Muscle layer of colon (tissue), 2 donors: ENCODE measurements around the gene SEPTIN12.

ENCODE experiments used
- H3K27ac ChIP-seq: one replicate; pipeline ENCODE4 v1.7.0; 2013; ENCODE audit warnings: low read depth, mild to moderate bottlenecking, low read length, moderate library complexity
- H3K27me3 ChIP-seq, 2 donors: one replicate each; pipeline ENCODE4 v1.7.0; 2013; ENCODE audit warnings: low read length in 2 of 2, mild to moderate bottlenecking in 2 of 2; ENCODE audit not compliant: insufficient read depth in 2 of 2, control insufficient read depth in 1 of 2
- H3K36me3 ChIP-seq: one replicate; pipeline ENCODE4 v1.7.0; 2013; ENCODE audit warnings: mild to moderate bottlenecking, low read length; ENCODE audit not compliant: insufficient read depth
- H3K4me1 ChIP-seq: one replicate; pipeline ENCODE4 v1.7.0; 2013; ENCODE audit warnings: mild to moderate bottlenecking, low read length; ENCODE audit not compliant: insufficient read depth
- H3K4me3 ChIP-seq, 2 donors: one replicate each; pipeline ENCODE4 v1.7.0; 2013; ENCODE audit warnings: low read length in 2 of 2, low read depth in 1 of 2, mild to moderate bottlenecking in 1 of 2, moderate library complexity in 1 of 2
- H3K9ac ChIP-seq: one replicate; pipeline ENCODE4 v1.7.0; 2013; ENCODE audit warnings: low read length
- H3K9me3 ChIP-seq: one replicate; pipeline ENCODE4 v1.7.0; 2013; ENCODE audit warnings: mild to moderate bottlenecking, low read length
- donor health status: abdominal sarcoma.
- donor health status: Adenocarcinoma of cecum.

SEPTIN12 gene

GRCh38 chr16:4787627-4788482 is at the start of gene SEPTIN12:
SEPTIN12 (minus strand) TSS chr16:4788345; CDS start chr16:4787645, 700 bp downstream.
- no peak within 1 kb of the TSS for H3K9ac ChIP-seq
- H3K27me3 ChIP-seq: no peaks in the 10 kb centered on the region
- no peak within 1 kb of the TSS for H3K4me3 ChIP-seq
- no peaks in the 10 kb centered on the region for H3K4me1 ChIP-seq
- no peaks in the 10 kb centered on the region for H3K36me3 ChIP-seq
- H3K27ac ChIP-seq: no peak within 1 kb of the TSS
- no peaks in the 10 kb centered on the region for H3K9me3 ChIP-seq

GRCh38 chr16:4836727-4837126 is 48.6 kb upstream of the SEPTIN12 start:
- no peak overlapping the region for H3K4me3 ChIP-seq
- H3K36me3 ChIP-seq: peaks cover 77% of the 10 kb centered on the region
- no peak overlapping the region for H3K27ac ChIP-seq
- no peaks in the 10 kb centered on the region for H3K27me3 ChIP-seq
- no peaks in the 10 kb centered on the region for H3K4me1 ChIP-seq
- H3K9me3 ChIP-seq: no peaks in the 10 kb centered on the region
- H3K9ac ChIP-seq: no peak overlapping the region

- H3K9me3 ChIP-seq: no peaks in the 10 kb centered on the region
- no peaks in the 10 kb centered on the region for H3K27me3 ChIP-seq
- no peak overlapping the region for H3K4me3 ChIP-seq
- no peaks in the 10 kb centered on the region for H3K4me1 ChIP-seq
- peaks cover 73% of the 10 kb centered on the region for H3K36me3 ChIP-seq
- H3K9ac ChIP-seq: no peak overlapping the region
- no peak overlapping the region for H3K27ac ChIP-seq
Observed at GRCh38 chr16:4833584-4833983, 45.4 kb upstream of the SEPTIN12 start.

- Histone ChIP-seq H3K27me3 (no peaks in the 10 kb centered on the region), H3K27ac (no peak overlapping the region), H3K9ac (no peak overlapping the region), H3K36me3 (peaks cover 71% of the 10 kb centered on the region), H3K4me1 (no peaks in the 10 kb centered on the region), H3K4me3 (no peak overlapping the region), H3K9me3 (no peaks in the 10 kb centered on the region)
Observed at GRCh38 chr16:4832698-4833343, 44.7 kb upstream of the SEPTIN12 start.

- H3K9ac ChIP-seq: no peak overlapping the region
- peaks cover 70% of the 10 kb centered on the region for H3K36me3 ChIP-seq
- no peak overlapping the region for H3K27ac ChIP-seq
- H3K9me3 ChIP-seq: no peaks in the 10 kb centered on the region
- H3K4me3 ChIP-seq: no peak overlapping the region
- H3K4me1 ChIP-seq: no peaks in the 10 kb centered on the region
- H3K27me3 ChIP-seq: no peaks in the 10 kb centered on the region
Observed at GRCh38 chr16:4831616-4832015, 43.5 kb upstream of the SEPTIN12 start.

GRCh38 chr16:4830408-4830807 is 42.3 kb upstream of the SEPTIN12 start:
- Histone ChIP-seq H3K36me3 (peaks cover 71% of the 10 kb centered on the region), H3K9me3 (no peaks in the 10 kb centered on the region), H3K4me1 (no peaks in the 10 kb centered on the region), H3K27me3 (no peaks in the 10 kb centered on the region), H3K4me3 (no peak overlapping the region), H3K9ac (no peak overlapping the region), H3K27ac (no peak overlapping the region)

GRCh38 chr16:4828567-4829321 is 40.6 kb upstream of the SEPTIN12 start:
- Histone ChIP-seq H3K9me3 (no peaks in the 10 kb centered on the region), H3K27me3 (no peaks in the 10 kb centered on the region), H3K27ac (no peak overlapping the region), H3K4me3 (no peak overlapping the region), H3K4me1 (no peaks in the 10 kb centered on the region), H3K9ac (no peak overlapping the region), H3K36me3 (peaks cover 80% of the 10 kb centered on the region)

GRCh38 chr16:4826980-4827379 is 38.8 kb upstream of the SEPTIN12 start:
- no peak overlapping the region for H3K27ac ChIP-seq
- no peaks in the 10 kb centered on the region for H3K27me3 ChIP-seq
- no peak overlapping the region for H3K4me3 ChIP-seq
- no peak overlapping the region for H3K9ac ChIP-seq
- H3K4me1 ChIP-seq: no peaks in the 10 kb centered on the region
- H3K9me3 ChIP-seq: no peaks in the 10 kb centered on the region
- H3K36me3 ChIP-seq: peaks cover 80% of the 10 kb centered on the region

GRCh38 chr16:4826526-4826925 is 38.4 kb upstream of the SEPTIN12 start:
- no peak overlapping the region for H3K27ac ChIP-seq
- H3K4me1 ChIP-seq: no peaks in the 10 kb centered on the region
- no peak overlapping the region for H3K9ac ChIP-seq
- no peaks in the 10 kb centered on the region for H3K27me3 ChIP-seq
- H3K9me3 ChIP-seq: no peaks in the 10 kb centered on the region
- H3K4me3 ChIP-seq: no peak overlapping the region
- peaks cover 80% of the 10 kb centered on the region for H3K36me3 ChIP-seq

- H3K36me3 ChIP-seq: peaks cover 80% of the 10 kb centered on the region
- no peak overlapping the region for H3K9ac ChIP-seq
- no peaks in the 10 kb centered on the region for H3K27me3 ChIP-seq
- no peak overlapping the region for H3K4me3 ChIP-seq
- no peaks in the 10 kb centered on the region for H3K9me3 ChIP-seq
- no peaks in the 10 kb centered on the region for H3K4me1 ChIP-seq
- H3K27ac ChIP-seq: no peak overlapping the region
Observed at GRCh38 chr16:4825196-4825595, 37.1 kb upstream of the SEPTIN12 start.

- Histone ChIP-seq H3K4me3 (no peak overlapping the region), H3K4me1 (no peaks in the 10 kb centered on the region), H3K9me3 (no peaks in the 10 kb centered on the region), H3K27me3 (no peaks in the 10 kb centered on the region), H3K27ac (no peak overlapping the region), H3K9ac (no peak overlapping the region), H3K36me3 (peaks cover 81% of the 10 kb centered on the region)
Observed at GRCh38 chr16:4820652-4821051, 32.5 kb upstream of the SEPTIN12 start.
